NT2/D1 (cell line): ENCODE data around the gene FOXD2.

ENCODE experiments used
- YY1 ChIP-seq: IDR thresholded peaks from 2 replicates; pipeline ENCODE4 v1.6.1; 2011; ENCODE audit not compliant: insufficient read length, insufficient read depth
- ZNF274 ChIP-seq: IDR thresholded peaks from 2 replicates; pipeline ENCODE4 v1.6.1; 2011; ENCODE audit warnings: mild to moderate bottlenecking, low read depth, low read length

DNA sequence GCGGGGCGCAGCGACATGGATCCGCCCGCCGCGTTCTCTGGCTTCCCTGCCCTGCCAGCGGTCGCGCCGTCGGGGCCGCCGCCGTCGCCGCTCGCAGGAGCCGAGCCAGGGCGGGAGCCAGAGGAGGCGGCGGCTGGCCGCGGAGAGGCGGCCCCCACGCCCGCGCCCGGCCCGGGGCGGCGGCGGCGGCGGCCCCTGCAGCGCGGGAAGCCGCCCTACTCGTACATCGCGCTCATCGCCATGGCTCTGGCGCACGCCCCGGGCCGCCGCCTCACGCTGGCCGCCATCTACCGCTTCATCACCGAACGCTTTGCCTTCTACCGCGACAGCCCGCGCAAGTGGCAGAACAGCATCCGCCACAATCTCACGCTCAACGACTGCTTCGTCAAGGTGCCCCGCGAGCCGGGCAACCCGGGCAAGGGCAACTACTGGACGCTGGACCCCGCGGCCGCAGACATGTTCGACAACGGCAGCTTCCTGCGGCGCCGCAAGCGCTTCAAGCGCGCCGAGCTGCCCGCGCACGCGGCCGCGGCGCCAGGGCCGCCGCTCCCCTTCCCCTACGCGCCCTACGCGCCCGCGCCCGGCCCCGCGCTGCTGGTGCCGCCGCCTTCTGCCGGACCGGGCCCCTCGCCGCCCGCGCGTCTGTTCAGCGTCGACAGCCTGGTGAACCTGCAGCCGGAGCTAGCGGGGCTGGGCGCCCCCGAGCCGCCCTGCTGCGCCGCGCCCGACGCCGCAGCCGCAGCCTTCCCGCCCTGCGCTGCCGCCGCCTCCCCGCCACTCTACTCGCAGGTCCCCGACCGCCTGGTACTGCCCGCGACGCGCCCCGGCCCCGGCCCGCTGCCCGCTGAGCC lies 21.3 kb upstream of the FOXD2 start:
- TF ChIP-seq YY1, result no peak
- TF ChIP-seq ZNF274, result no peak
